ENCODE data around the gene PDSS2. TPM values are rescaled to one million over a fixed set of nuclear protein-coding genes. Genes with fewer than 3 reads are reported as not detected.
A peak's percentile ranks its signal among the peaks of the same experiment; 100 is the strongest.

The PDSS2 gene
- total and polyA plus RNA-seq, 2 of the 8 experiments (the other 6 are each of a cell fraction or from before 2014, with no cell fraction given): 10.7 to 16.1 TPM

- no peak for TF ChIP-seq JUN (IDR thresholded peaks at IDR 0.05; ENCODE audit: low read depth, low read length)
- no peak for TF ChIP-seq GABPA (IDR thresholded peaks at IDR 0.05; ENCODE audit: borderline replicate concordance, insufficient read depth, low read length)
- no peak for TF ChIP-seq GTF2F1 (IDR thresholded peaks at IDR 0.05; ENCODE audit: borderline replicate concordance, low read depth, low read length)
- no peak for TF ChIP-seq SP1 (IDR thresholded peaks at IDR 0.05; ENCODE audit: low read depth, low read length)
- no peak for TF ChIP-seq SIN3A (conservative IDR thresholded peaks at IDR 0.05 in 1 of 2, IDR thresholded peaks at IDR 0.05 in 1 of 2; ENCODE audit: low read depth in 1 of 2, low read length in 2 of 2)
- TF ChIP-seq TBP (IDR thresholded peaks at IDR 0.05; ENCODE audit: low read depth, low read length): no peak
- no peak for TF ChIP-seq E2F6 (IDR thresholded peaks at IDR 0.05)
- no peak for TF ChIP-seq CEBPB (IDR thresholded peaks at IDR 0.05; ENCODE audit: low read depth, low read length)
- TF ChIP-seq CHD2 (IDR thresholded peaks at IDR 0.05; ENCODE audit: low read length): no peak
- no peak for TF ChIP-seq ZNF274 (IDR thresholded peaks at IDR 0.05; ENCODE audit: borderline replicate concordance, extremely low read depth, low read length)
- TF ChIP-seq HDAC2 (IDR thresholded peaks at IDR 0.05; ENCODE audit: borderline replicate concordance in 1 of 2, low read depth in 2 of 2, low read length in 2 of 2): no peak
- Histone ChIP-seq H3K4me2 (ENCODE audit: insufficient read depth in 1 of 2, low read depth in 2 of 2, low read length in 2 of 2) (no peak overlapping the region), H4K20me1 (replicated peaks in 1 of 2; ENCODE audit: control insufficient read depth in 1 of 2, insufficient read depth in 2 of 2, low read length in 2 of 2) (no peaks in the 10 kb centered on the region), H3K79me1 (ENCODE audit: low read depth, low read length) (no peaks in the 10 kb centered on the region), H4K8ac (ENCODE audit: extremely low read depth, insufficient read depth, low read length) (no peak overlapping the region; the same call in 1 of the 2 replicates), H3K9me3 (ENCODE audit: insufficient read depth in 2 of 2, low read depth in 1 of 2, low read length in 1 of 2) (no peaks in the 10 kb centered on the region), H3K23ac (ENCODE audit: insufficient read length) (no peak overlapping the region), H2BK20ac (ENCODE audit: low read length) (peak overlapping the region; percentile 75; the same call in 1 of the 2 replicates), H2BK5ac (ENCODE audit: low read depth, low read length) (0 out of 2 replicates have a peak overlapping the region, but pooled peaks have one; percentile 55), H2AK5ac (ENCODE audit: low read depth, low read length) (no peak overlapping the region), H3K9ac (replicated peaks in 1 of 4; ENCODE audit: extremely low read depth in 1 of 4, low read depth in 3 of 4, low read length in 3 of 4) (no peak overlapping the region), H2BK120ac (replicated peaks; ENCODE audit: low read depth, low read length) (peak overlapping the region; percentile 2), H3K4ac (replicated peaks; ENCODE audit: insufficient read length, low read depth, low read length) (peak overlapping the region; percentile 1), H4K5ac (ENCODE audit: insufficient read length, low read depth, low read length) (no peak overlapping the region), H2AFZ (ENCODE audit: low read length) (no peak overlapping the region), H3K4me3 (ENCODE audit: extremely low read depth in 1 of 4, insufficient read depth in 2 of 4, low read depth in 3 of 4, low read length in 4 of 4) (no peak overlapping the region), H3K27ac (ENCODE audit: low read depth, low read length) (no peak overlapping the region), H3K56ac (replicated peaks; ENCODE audit: insufficient read length, low read depth, low read length) (no peak overlapping the region), H4K91ac (replicated peaks; ENCODE audit: insufficient read length, low read length) (peak overlapping the region; percentile 52), H2BK12ac (ENCODE audit: low read depth, low read length) (peak overlapping the region; percentile 60; the same call in 1 of the 2 replicates), H3K79me2 (ENCODE audit: control insufficient read depth in 1 of 2, insufficient read depth in 2 of 2, low read length in 2 of 2) (no peaks in the 10 kb centered on the region), H3K14ac (ENCODE audit: insufficient read length) (no peak overlapping the region), H3K4me1 (replicated peaks in 1 of 4; ENCODE audit: control insufficient read depth in 3 of 4, insufficient read depth in 4 of 4, low read length in 3 of 4) (peaks cover 6 to 17% (median 12%) of the 10 kb centered on the region in 4 experiments; a peak in 6 of 7 replicates), H2BK15ac (ENCODE audit: low read length) (no peak overlapping the region), H3K18ac (ENCODE audit: extremely low read depth, low read length) (no peak overlapping the region; the same call in 1 of the 2 replicates), H3K36me3 (ENCODE audit: control insufficient read depth in 2 of 4, insufficient read depth in 4 of 4, low read length in 3 of 4) (no peaks in the 10 kb centered on the region), H3K23me2 (ENCODE audit: low read depth, low read length) (no peaks in the 10 kb centered on the region), H3K27me3 (replicated peaks in 1 of 4; ENCODE audit: control insufficient read depth in 3 of 4, extremely low read depth in 1 of 4, insufficient read depth in 3 of 4, low read length in 3 of 4) (no peaks in the 10 kb centered on the region)
- no peak for FAIRE-seq
- WGBS, 2 experiments (ENCODE audit: extremely low coverage in 1 of 2, insufficient coverage in 1 of 2, insufficient read length in 1 of 2, insufficient replicate concordance in 2 of 2, low coverage in 1 of 2, low lambda C conversion rate in 2 of 2, missing lambda C conversion rate in 1 of 2): 89% methylated on average over 8 of the region's 8 CpGs; no CpG with 5 or more reads in 1 of the 2 experiments
- CTCF ChIA-PET (ENCODE audit: partially characterized antibody): interaction anchor here (0.7 to 3.6 kb wide), 2 partner anchors 11 to 42 kb away, joined by 3 to 16 read pairs; no protein-coding TSS in a partner anchor
- POLR2A ChIA-PET (ENCODE audit: partially characterized antibody): interaction anchor here (1.2 kb wide), 1 partner anchor 337 kb away, joined by 3 read pairs; the partner anchor contains the start of gene PDSS2
- DNase-seq (ENCODE audit: low read depth in 1 of 2, low spot score in 2 of 2): no peak
Observed at GRCh38 chr6:107121964-107122495, 337.3 kb downstream of the PDSS2 start.
